Stimulated activated naive CD8-positive, alpha-beta T cell treated with anti-CD3 and anti-CD28 coated beads, Interleukin-15, Interleukin-2, amounts not matched to agents 100 ng/mL and 50 ng/mL, for 24 hours (primary cell): Measurements from ENCODE around the gene CATSPERZ.

Source experiments
- H3K27ac Mint-ChIP-seq: one replicate; pipeline ENCODE4 v1.8.0; 2021; ENCODE audit warnings: mild to moderate bottlenecking, mixed read lengths
- H3K27me3 Mint-ChIP-seq: one replicate; pipeline ENCODE4 v1.8.0; 2021; ENCODE audit warnings: mixed read lengths
- H3K36me3 Mint-ChIP-seq: one replicate; pipeline ENCODE4 v1.8.0; 2021; ENCODE audit warnings: low read depth, mixed read lengths
- H3K4me1 Mint-ChIP-seq: one replicate; pipeline ENCODE4 v1.8.0; 2021; ENCODE audit warnings: low read depth, mixed read lengths
- H3K4me3 Mint-ChIP-seq: one replicate; pipeline ENCODE4 v1.8.0; 2021; ENCODE audit warnings: mild to moderate bottlenecking, mixed read lengths
- H3K9me3 Mint-ChIP-seq: one replicate; pipeline ENCODE4 v1.8.0; 2021; ENCODE audit warnings: mixed read lengths

Gene CATSPERZ

DNA sequence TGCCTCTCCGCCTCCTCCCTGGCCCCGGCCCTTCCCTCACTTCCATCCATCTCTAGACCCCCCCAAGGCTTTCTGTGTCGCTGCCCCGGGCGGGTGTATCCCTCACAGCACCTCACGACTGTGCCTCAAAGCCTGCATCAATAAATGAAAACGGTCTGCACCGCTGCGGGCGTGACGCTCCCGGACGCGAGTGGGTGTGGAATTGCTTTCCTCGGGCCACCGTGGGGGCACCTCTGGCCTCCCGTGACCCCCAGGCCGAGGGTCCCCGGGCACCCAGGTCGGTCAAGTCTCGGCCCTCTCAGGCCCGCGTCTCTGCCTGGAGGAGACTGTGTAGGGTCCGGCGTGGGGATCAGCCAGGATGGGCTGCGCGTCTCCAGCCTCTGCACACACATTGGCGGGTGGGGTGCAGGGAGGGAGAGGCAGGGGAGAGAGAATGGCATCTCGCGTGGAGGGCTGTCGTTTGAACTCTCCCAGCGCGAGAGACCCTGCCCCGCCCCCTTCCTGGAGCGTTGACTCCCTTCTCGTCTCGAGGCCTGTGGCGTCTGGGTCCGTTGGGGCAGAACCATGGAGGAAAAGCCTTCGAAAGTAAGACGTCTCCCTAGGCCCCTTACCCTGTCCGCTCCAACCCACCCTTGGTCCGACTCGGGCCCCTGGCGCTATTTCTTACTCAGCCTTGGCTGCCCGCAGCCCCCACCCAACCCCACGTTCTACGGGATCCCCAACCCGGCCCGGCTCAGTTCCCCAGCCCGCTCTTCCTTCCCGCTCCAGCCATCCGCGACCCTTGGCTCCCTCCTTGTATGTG, at the start of gene CATSPERZ:
TSS of gene CATSPERZ (plus strand) at position 512 of the 802 bp plus-strand sequence. CDS start at position 565, 53 bp downstream.
- H3K27me3 Mint-ChIP-seq: peaks cover 58% of the 10 kb centered on the region
- peak within 1 kb of the TSS; percentile 61 for H3K4me3 Mint-ChIP-seq
- no peaks in the 10 kb centered on the region for H3K9me3 Mint-ChIP-seq
- H3K27ac Mint-ChIP-seq: no peak within 1 kb of the TSS
- peaks cover 26% of the 10 kb centered on the region for H3K4me1 Mint-ChIP-seq
- no peaks in the 10 kb centered on the region for H3K36me3 Mint-ChIP-seq

- Mint-ChIP-seq H3K4me3 (peak overlapping the region; percentile 69), H3K27ac (no peak overlapping the region), H3K36me3 (no peaks in the 10 kb centered on the region), H3K27me3 (no peaks in the 10 kb centered on the region), H3K9me3 (no peaks in the 10 kb centered on the region), H3K4me1 (peaks cover 17% of the 10 kb centered on the region)
Measured at GRCh38 chr11:64250415-64251015, 49.6 kb upstream of the CATSPERZ start.

DNA sequence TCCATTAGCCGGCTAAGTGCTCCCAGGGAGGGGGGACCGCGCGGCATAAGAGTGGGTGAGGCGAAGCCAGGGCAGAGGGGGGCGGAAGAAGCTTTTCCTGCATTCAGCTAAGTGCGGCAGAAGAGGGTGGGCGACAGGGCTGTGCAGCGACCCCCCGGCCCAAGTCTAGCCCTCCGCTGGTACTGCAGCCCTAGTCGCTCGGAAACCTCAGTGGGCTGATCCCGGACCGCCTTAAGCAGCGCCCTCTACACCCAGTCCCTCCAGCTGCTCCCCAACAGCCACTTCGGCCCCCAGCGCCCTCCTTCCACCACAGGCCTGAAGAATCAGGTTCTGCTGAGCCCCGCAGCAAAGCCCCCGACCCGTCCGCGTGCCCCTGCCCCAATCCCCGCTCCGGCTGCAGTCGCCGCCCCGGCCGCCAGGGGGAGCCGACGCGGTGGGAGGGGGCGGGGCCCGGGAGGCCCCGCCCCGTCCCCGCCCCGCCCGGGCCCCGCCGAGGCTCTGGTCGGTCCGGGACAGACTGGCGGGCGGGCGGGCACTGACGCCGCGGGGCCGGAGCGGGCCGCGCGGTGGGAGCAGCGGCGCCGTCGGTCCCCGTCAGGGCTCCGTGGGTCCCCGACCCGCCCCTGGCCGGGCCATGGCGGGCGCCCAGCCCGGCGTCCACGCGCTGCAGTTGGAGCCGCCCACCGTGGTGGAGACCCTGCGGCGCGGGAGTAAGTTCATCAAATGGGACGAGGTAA, 49.0 kb upstream of the CATSPERZ start, which contains the start of gene PLCB3:
TSS of gene PLCB3 (plus strand) at position 515 of the 737 bp plus-strand sequence. CDS start at position 635, 120 bp downstream.
- H3K27ac Mint-ChIP-seq: peak within 1 kb of the TSS; percentile 52
- peak within 1 kb of the TSS; percentile 85 for H3K4me3 Mint-ChIP-seq
- no peaks in the 10 kb centered on the region for H3K9me3 Mint-ChIP-seq
- H3K27me3 Mint-ChIP-seq: no peaks in the 10 kb centered on the region
- H3K36me3 Mint-ChIP-seq: no peaks in the 10 kb centered on the region
- peaks cover 17% of the 10 kb centered on the region for H3K4me1 Mint-ChIP-seq

DNA sequence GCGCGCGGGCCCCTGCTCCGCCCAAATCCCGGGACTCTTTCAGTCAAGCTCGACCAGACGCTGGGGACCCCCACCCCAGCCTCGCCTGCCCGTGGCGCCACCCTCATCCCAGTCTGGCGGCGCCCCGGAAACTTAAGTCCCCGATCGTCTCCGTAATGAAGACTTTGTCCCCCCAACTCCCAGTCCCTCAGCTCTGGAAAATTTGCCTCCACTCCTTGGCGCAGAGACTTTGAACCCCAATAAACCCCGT, 48.5 kb upstream of the CATSPERZ start:
- H3K27me3 Mint-ChIP-seq: no peaks in the 10 kb centered on the region
- H3K36me3 Mint-ChIP-seq: no peaks in the 10 kb centered on the region
- peak overlapping the region; percentile 85 for H3K4me3 Mint-ChIP-seq
- H3K4me1 Mint-ChIP-seq: peaks cover 17% of the 10 kb centered on the region
- no peaks in the 10 kb centered on the region for H3K9me3 Mint-ChIP-seq
- H3K27ac Mint-ChIP-seq: peak overlapping the region; percentile 31

- Mint-ChIP-seq H3K36me3 (no peaks in the 10 kb centered on the region), H3K4me3 (peak overlapping the region; percentile 85), H3K27me3 (no peaks in the 10 kb centered on the region), H3K27ac (peak overlapping the region; percentile 31), H3K4me1 (peaks cover 17% of the 10 kb centered on the region), H3K9me3 (no peaks in the 10 kb centered on the region)
Measured at GRCh38 chr11:64252003-64252872, 47.9 kb upstream of the CATSPERZ start.

DNA sequence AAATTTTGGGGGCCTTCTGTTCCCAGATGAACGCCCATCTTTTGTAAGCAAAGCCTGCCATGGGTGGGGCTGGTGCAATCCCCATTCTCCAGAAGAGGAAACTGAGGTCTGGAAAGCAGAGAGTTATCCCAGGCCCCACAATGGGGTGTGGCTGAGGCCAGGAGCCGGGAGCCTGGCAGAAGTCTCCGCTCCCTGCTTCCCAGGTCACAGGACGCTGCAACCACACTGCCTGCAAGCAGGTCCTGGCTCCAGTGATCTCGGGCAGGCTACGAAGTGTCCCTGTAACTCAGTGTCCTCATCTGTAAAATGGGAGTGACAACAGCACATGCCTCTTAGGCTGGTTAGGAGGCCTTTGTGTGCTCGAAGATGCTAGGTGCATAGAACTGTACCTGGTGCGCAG, 47.1 kb upstream of the CATSPERZ start:
- no peaks in the 10 kb centered on the region for H3K27me3 Mint-ChIP-seq
- H3K4me1 Mint-ChIP-seq: peaks cover 13% of the 10 kb centered on the region
- no peaks in the 10 kb centered on the region for H3K9me3 Mint-ChIP-seq
- no peak overlapping the region for H3K4me3 Mint-ChIP-seq
- H3K27ac Mint-ChIP-seq: no peak overlapping the region
- H3K36me3 Mint-ChIP-seq: no peaks in the 10 kb centered on the region

DNA sequence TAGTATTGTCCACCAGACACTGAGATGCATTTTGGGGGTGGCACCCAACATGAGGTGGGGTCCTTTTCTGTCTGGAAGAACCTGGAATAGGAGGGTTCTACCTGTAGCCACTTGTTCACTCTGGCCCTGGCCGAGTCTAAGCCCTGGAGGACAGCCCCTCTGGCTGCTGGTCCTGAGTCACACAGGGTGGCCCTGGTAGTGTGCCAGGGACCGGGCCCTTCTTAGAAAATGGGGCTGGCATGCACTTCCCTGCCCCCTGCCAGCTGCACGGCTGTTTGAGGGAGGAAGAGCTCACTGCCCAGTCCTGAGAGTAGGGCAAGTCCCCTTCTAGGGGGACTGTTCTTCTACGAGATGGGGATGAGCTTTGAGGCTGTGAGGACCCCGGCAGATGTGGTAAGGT, 46.7 kb upstream of the CATSPERZ start:
- no peaks in the 10 kb centered on the region for H3K36me3 Mint-ChIP-seq
- no peak overlapping the region for H3K27ac Mint-ChIP-seq
- no peak overlapping the region for H3K4me3 Mint-ChIP-seq
- H3K9me3 Mint-ChIP-seq: no peaks in the 10 kb centered on the region
- H3K4me1 Mint-ChIP-seq: peaks cover 12% of the 10 kb centered on the region
- H3K27me3 Mint-ChIP-seq: no peaks in the 10 kb centered on the region

- Mint-ChIP-seq H3K27me3 (no peaks in the 10 kb centered on the region), H3K9me3 (no peaks in the 10 kb centered on the region), H3K4me1 (peaks cover 13% of the 10 kb centered on the region), H3K27ac (no peak overlapping the region), H3K4me3 (no peak overlapping the region), H3K36me3 (peaks cover 2% of the 10 kb centered on the region)
Measured at GRCh38 chr11:64254326-64254725, 45.8 kb upstream of the CATSPERZ start.

DNA sequence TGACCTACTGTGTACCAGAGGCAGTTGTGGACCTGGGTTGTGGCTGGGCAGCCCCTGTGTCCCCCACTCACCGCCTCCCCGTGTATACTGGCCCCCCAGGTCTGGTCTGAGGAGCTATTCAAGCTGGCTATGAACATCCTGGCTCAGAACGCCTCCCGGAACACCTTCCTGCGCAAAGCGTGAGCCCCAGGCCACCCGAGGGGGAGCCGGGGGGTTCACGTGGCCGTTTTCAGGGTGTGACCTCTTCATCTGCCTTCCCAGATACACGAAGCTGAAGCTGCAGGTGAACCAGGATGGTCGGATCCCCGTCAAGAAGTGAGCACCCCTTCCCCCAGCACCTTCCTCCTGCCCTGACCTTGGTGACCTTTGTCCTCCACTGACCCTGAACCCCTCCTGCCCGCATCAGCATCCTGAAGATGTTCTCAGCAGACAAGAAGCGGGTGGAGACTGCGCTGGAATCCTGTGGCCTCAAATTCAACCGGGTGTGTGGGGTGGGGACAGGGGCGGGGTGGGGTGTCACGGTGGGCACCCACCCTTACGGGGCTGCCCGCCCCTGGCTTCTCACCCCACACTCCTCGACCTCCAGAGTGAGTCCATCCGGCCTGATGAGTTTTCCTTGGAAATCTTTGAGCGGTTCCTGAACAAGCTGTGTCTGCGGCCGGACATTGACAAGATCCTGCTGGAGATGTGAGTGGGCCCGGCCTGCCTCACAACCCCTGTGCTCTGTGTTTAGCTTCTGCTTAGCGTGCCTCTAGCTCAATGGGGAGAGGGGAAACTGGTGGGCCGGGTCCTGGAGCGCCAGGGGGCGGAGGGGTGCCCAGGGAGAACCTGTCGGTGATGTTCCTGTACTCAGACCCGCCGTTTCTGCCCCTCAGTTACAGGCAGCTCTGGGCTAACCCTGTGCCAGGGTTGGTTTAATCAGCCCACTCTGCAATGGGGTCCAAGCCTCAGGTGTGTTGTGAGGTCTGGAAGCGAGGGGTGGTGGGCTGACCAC, 44.7 kb upstream of the CATSPERZ start:
- Mint-ChIP-seq H3K4me1 (peaks cover 20% of the 10 kb centered on the region), H3K27ac (no peak overlapping the region), H3K27me3 (no peaks in the 10 kb centered on the region), H3K36me3 (peaks cover 13% of the 10 kb centered on the region), H3K9me3 (no peaks in the 10 kb centered on the region), H3K4me3 (no peak overlapping the region)

DNA sequence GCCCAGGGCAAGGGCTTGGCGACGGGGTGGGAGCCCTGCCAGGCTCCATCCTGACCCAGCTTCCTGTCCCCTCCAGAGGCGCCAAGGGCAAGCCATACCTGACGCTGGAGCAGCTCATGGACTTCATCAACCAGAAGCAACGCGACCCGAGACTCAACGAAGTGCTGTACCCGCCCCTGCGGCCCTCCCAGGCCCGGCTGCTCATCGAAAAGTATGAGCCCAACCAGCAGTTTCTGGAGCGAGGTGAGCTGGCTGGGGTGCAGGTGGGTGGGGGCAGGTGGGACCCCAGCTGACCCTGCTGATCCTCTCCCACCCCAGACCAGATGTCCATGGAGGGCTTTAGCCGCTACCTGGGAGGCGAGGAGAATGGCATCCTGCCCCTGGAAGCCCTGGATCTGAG, 43.9 kb upstream of the CATSPERZ start:
- H3K4me1 Mint-ChIP-seq: peaks cover 20% of the 10 kb centered on the region
- H3K36me3 Mint-ChIP-seq: peaks cover 13% of the 10 kb centered on the region
- no peak overlapping the region for H3K27ac Mint-ChIP-seq

GRCh38 chr11:64258356-64258755, 41.8 kb upstream of the CATSPERZ start:
- H3K27me3 Mint-ChIP-seq: no peaks in the 10 kb centered on the region
- peaks cover 16% of the 10 kb centered on the region for H3K36me3 Mint-ChIP-seq
- H3K27ac Mint-ChIP-seq: no peak overlapping the region
- peaks cover 13% of the 10 kb centered on the region for H3K4me1 Mint-ChIP-seq
- H3K9me3 Mint-ChIP-seq: no peaks in the 10 kb centered on the region
- no peak overlapping the region for H3K4me3 Mint-ChIP-seq

More for the DNA sequence above, 43.9 kb upstream of the CATSPERZ start:
- Mint-ChIP-seq H3K9me3 (no peaks in the 10 kb centered on the region), H3K27me3 (no peaks in the 10 kb centered on the region), H3K4me3 (no peak overlapping the region)

DNA sequence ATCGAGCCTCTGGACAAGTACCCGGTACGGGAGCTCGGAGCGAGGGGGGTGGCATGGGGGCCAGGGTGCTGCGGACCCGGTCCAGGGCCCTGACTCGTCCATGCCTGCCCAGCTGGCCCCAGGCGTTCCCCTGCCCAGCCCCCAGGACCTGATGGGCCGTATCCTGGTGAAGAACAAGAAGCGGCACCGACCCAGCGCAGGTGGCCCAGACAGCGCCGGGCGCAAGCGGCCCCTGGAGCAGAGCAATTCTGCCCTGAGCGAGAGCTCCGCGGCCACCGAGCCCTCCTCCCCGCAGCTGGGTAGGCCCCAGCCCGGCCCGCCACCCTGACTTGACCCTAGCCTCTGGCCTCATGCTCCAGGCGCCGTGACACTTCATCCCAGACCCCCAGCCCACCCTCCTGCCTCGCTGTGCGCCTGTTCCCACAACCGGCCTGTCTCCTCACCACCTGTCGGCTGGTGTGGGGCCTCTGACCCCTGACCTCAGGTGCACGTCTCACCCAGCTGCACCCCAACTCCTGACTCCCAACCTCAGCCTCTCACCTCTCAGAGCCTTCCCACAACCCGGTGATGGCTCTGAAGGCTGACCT, 41.1 kb upstream of the CATSPERZ start:
- H3K4me1 Mint-ChIP-seq: peaks cover 13% of the 10 kb centered on the region
- H3K9me3 Mint-ChIP-seq: no peaks in the 10 kb centered on the region
- H3K27me3 Mint-ChIP-seq: no peaks in the 10 kb centered on the region
- peaks cover 16% of the 10 kb centered on the region for H3K36me3 Mint-ChIP-seq
- H3K4me3 Mint-ChIP-seq: no peak overlapping the region
- H3K27ac Mint-ChIP-seq: peak overlapping the region; percentile 38

DNA sequence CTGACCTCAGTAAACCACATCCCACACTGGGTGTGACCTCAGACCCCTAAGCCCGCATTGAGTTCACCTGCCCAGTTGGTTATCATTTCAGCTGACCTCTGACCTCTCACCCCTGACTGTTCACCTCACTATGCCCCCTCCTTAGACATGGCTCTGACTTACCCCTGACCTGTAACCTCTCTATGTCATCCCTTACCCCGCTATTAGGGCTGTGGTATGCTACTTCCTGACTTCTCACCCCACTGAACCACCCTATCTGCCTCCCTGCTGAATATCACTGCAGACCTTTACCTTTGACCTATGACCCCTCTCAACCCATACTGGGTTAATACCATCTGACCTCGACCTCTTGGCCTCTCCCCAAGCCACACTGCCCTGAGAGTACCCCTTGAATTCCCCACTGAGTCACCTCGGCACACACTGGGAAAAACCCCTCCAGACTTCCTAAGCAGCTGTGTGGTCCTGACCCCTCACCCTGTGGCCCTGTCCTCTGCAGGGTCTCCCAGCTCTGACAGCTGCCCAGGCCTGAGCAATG, 40.6 kb upstream of the CATSPERZ start:
- H3K4me1 Mint-ChIP-seq: peaks cover 13% of the 10 kb centered on the region
- no peak overlapping the region for H3K4me3 Mint-ChIP-seq
- no peaks in the 10 kb centered on the region for H3K27me3 Mint-ChIP-seq
- peaks cover 16% of the 10 kb centered on the region for H3K36me3 Mint-ChIP-seq
- peak overlapping the region; percentile 38 for H3K27ac Mint-ChIP-seq
- no peaks in the 10 kb centered on the region for H3K9me3 Mint-ChIP-seq
